GM18870 (cell line): Measurements from ENCODE around the gene ARMH3.

Source experiments
- ATAC-seq: cut with Tn5 transposase; IDR thresholded peaks from one replicate; pipeline ENCODE4 v1.9.1; 2021; ENCODE audit warnings: moderate library complexity; ENCODE audit not compliant: unreplicated experiment

Gene ARMH3

DNA sequence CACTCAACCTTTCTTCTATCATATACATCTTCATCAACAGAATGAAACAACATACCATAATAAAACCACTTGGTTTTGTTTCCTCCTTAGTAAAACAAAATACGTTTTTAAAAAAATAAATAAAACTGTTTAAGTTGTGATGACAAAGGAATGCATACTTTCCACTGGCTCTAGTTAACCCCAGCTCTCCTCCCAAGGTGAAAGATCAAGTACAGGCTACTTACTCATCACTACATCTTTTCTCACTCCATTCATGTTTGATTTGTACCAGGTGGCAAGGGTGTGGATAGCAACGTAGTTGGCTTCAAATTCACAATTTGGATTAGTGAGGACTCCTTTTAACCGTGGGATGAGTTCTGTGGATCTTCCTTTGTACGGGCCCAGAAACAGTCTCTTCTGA is 252.5 kb downstream of the ARMH3 start:
- ATAC-seq: no peak

DNA sequence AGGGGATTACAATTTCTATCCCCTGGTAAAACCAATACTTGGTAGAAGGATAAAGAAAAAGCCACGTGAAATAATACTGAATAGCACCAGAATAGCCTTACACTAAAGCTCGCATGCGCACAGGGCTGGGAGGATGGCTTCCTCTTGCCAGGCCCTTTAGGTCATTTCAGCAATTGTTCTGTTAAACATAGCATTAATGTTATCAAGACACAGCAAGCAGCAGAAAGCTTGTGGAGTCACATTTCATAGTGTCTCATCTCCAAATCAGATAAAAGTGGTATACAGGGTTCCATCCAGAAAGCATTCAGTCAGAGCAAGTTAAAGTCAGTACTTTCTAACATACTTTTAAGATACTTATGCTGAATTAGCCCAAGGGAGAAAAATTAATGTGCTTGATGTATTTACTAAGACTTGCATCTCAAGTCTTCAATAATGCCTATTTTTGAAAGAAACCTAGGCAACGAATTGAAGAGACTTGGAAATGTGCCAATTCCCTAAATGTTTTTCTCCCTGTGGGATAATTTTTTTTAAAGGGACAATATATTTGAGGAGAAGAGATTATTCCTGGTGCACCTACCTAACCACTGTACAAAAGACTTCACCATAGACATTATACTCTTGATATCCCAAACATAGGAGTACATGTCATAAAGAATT is 258.4 kb downstream of the ARMH3 start:
- no peak for ATAC-seq
